ENCODE results near the gene CCNK.

Gene CCNK

GRCh38 chr14:99521176-99522024, 40.2 kb downstream of the CCNK start:
- no peak for DNase-seq

- no peak for DNase-seq
Observed at GRCh38 chr14:99522025-99522401, 40.8 kb downstream of the CCNK start.

GRCh38 chr14:99522457-99522891, 41.3 kb downstream of the CCNK start:
- no peak for DNase-seq

- no peak for DNase-seq
Observed at GRCh38 chr14:99522934-99523703, 41.9 kb downstream of the CCNK start.

GRCh38 chr14:99523704-99524055, 42.5 kb downstream of the CCNK start:
- no peak for DNase-seq

GRCh38 chr14:99524091-99524661, 43.0 kb downstream of the CCNK start:
- no peak for DNase-seq

GRCh38 chr14:99524804-99525698, 43.8 kb downstream of the CCNK start:
- DNase-seq = no peak

GRCh38 chr14:99525699-99526080, 44.5 kb downstream of the CCNK start:
- DNase-seq = no peak

GRCh38 chr14:99527026-99527425, 45.8 kb downstream of the CCNK start:
- no peak for DNase-seq

GRCh38 chr14:99527427-99528076, 46.3 kb downstream of the CCNK start:
- DNase-seq = no peak

- DNase-seq = no peak
Observed at GRCh38 chr14:99529899-99530298, 48.7 kb downstream of the CCNK start.

GRCh38 chr14:99530407-99531155, 49.4 kb downstream of the CCNK start:
- no peak for DNase-seq

- DNase-seq = no peak
Observed at GRCh38 chr14:99531251-99532096, 50.3 kb downstream of the CCNK start.

- DNase-seq = no peak
Observed at GRCh38 chr14:99532310-99532709, 51.1 kb downstream of the CCNK start.

GRCh38 chr14:99534333-99534732, 53.1 kb downstream of the CCNK start:
- no peak for DNase-seq

GRCh38 chr14:99534863-99535262, 53.7 kb downstream of the CCNK start:
- DNase-seq = no peak

GRCh38 chr14:99535448-99535847, 54.2 kb downstream of the CCNK start:
- DNase-seq = no peak

- DNase-seq = no peak
Observed at GRCh38 chr14:99535908-99536778, 54.9 kb downstream of the CCNK start.

GRCh38 chr14:99537399-99537798, 56.2 kb downstream of the CCNK start:
- no peak for DNase-seq

GRCh38 chr14:99538275-99538674, 57.1 kb downstream of the CCNK start:
- no peak for DNase-seq
